Stomach (tissue), 19 donors: ENCODE measurements around the gene PCDHB5. TPM values are rescaled to one million over a fixed set of nuclear protein-coding genes. Genes with fewer than 3 reads are reported as not detected.
A peak's percentile ranks its signal among the peaks of the same experiment; 100 is the strongest.
"Not testable (repeated sequence)": the region's sequence is repeated elsewhere in the genome, so short reads cannot be mapped to it uniquely, and the experiment has no call there.

Experiments
- DNase-seq, 2 donors: peaks; one replicate each; pipeline versions ENCODE4 v3.0.0 to v3.0.0-alpha.2; 2013 to 2019
- H3K27ac ChIP-seq, 5 donors: fragments of 200-600 bp in 4 of 5; sonication (generic) in 4 of 5; one replicate each; pipeline ENCODE4 v1.5.1; 2013 to 2019; ENCODE audit warnings: mild to moderate bottlenecking in 1 of 5, moderate library complexity in 1 of 5
- H3K27me3 ChIP-seq, 3 donors: fragments of 200-600 bp; sonication (generic); one replicate each; pipeline ENCODE4 v1.5.1; 2017 to 2019; ENCODE audit warnings: mixed run types in 1 of 3
- H3K36me3 ChIP-seq, 4 donors: fragments of 200-600 bp; sonication (generic); 1 replicate in 3 of 4; 2 replicates in 1 of 4; pipeline ENCODE4 v1.5.1; 2016 to 2019
- H3K4me1 ChIP-seq, 4 donors: fragments of 200-600 bp; sonication (generic); one replicate each; pipeline ENCODE4 v1.5.1; 2016 to 2019
- H3K4me3 ChIP-seq, 4 donors: fragments of 200-600 bp; sonication (generic) in 3 of 4; one replicate each; pipeline ENCODE4 v1.5.1; 2016 to 2019; ENCODE audit warnings: mild to moderate bottlenecking in 1 of 4
- H3K9me3 ChIP-seq, 4 donors: fragments of 200-600 bp; sonication (generic); one replicate each; pipeline ENCODE4 v1.5.1; 2016 to 2019
- CTCF ChIP-seq, 7 experiments: fragments of 450-650 bp in 4 of 7; fragments of 200-600 bp in 3 of 7; sonication (generic) in 3 of 7; IDR thresholded peaks; one replicate each; pipeline ENCODE4 v1.5.1; 2016 to 2019; ENCODE audit warnings: antibody characterized with exemption in 7 of 7, control low read depth in 2 of 7, mild to moderate bottlenecking in 1 of 7
- EP300 ChIP-seq: sonication (generic); formaldehyde crosslinking; IDR thresholded peaks from one replicate; pipeline ENCODE4 v1.6.1; 2017; ENCODE audit warnings: antibody characterized with exemption
- POLR2A ChIP-seq, 4 donors: fragments of 450-650 bp; IDR thresholded peaks; one replicate each; pipeline ENCODE4 v1.6.1; 2016; ENCODE audit warnings: antibody characterized with exemption in 4 of 4, control low read depth in 2 of 4, mild to moderate bottlenecking in 1 of 4, moderate library complexity in 1 of 4
- POLR2AphosphoS5 ChIP-seq, 3 donors: sonication (generic); formaldehyde crosslinking; IDR thresholded peaks; one replicate each; pipeline ENCODE4 v1.6.1; 2016; ENCODE audit warnings: antibody characterized with exemption in 3 of 3
- WGBS, 5 donors: extraction: QIAGEN DNeasy Blood & Tissue Kit in 3 of 5; methylation state at CpG; one replicate each; pipeline versions ENCODE4 v1.1.5 to v1.1.7; 2013 to 2018; 5-methylcytosine and 5-hydroxymethylcytosine counted together
- intact Hi-C: fragments of 100-400 bp; cut with DNase I; formaldehyde crosslinking; loops from one replicate; pipeline ENCODE4 v1.15.1; 2023; ENCODE audit warnings: low total_unique reads
- long read RNA-seq, 10 donors: transcript quantifications; one replicate each; lab custom pipeline, GENCODE V29; 2026
- polyA plus RNA-seq, 3 donors: library from polyadenylated mRNA; stranded (reverse); fragments of 200-250 nt; gene quantifications; one replicate each; pipeline ENCODE4 v1.2.3, GENCODE V29; 2013
- total RNA-seq, 5 donors: library from RNA; depleted of rRNA; stranded (reverse); fragments of >200 nt; gene quantifications; one replicate each; pipeline versions ENCODE4 v1.1.0 to v1.2.3, GENCODE V29; 2014 to 2016
- donor health status: healthy with polysubstance abuse.
- donor health status: Bipolar disorder and iron deficiency.
- donor health status: healthy.

The PCDHB5 gene
- total RNA-seq, result 1 to 10 TPM in 3 of 5 donors, under 1 TPM in 2; 0.14 to 4.7 (median 1.8) TPM
- under 1 TPM in 2 of 3 donors, not detected in 1; 0.31 to 0.78 TPM for polyA plus RNA-seq
- long read RNA-seq, donor 1, partial matches to known transcripts, result 0 of 4 reads
- long read RNA-seq, donor 1, other reads (novel, unspliced or antisense), result 0 of 4 reads
- long read RNA-seq, donor 2, transcript PCDHB5-201 (1 exons, 3,408 nt), result major isoform, 5 of 5 reads
- long read RNA-seq, donor 2, partial matches to known transcripts, result 0 of 5 reads
- long read RNA-seq, donor 2, other reads (novel, unspliced or antisense), result 0 of 5 reads
- long read RNA-seq, donor 3, partial matches to known transcripts, result 0 of 2 reads
- long read RNA-seq, donor 3, other reads (novel, unspliced or antisense), result 0 of 2 reads
- long read RNA-seq, donor 4, result 0 reads
- long read RNA-seq, donor 5, transcript PCDHB5-201 (1 exons, 3,408 nt), result major isoform, 8 of 8 reads
- long read RNA-seq, donor 5, partial matches to known transcripts, result 0 of 8 reads
- long read RNA-seq, donor 5, other reads (novel, unspliced or antisense), result 0 of 8 reads
- long read RNA-seq, donor 6, transcript PCDHB5-201 (1 exons, 3,408 nt), result major isoform, 8 of 8 reads
- long read RNA-seq, donor 6, partial matches to known transcripts, result 0 of 8 reads
- long read RNA-seq, donor 6, other reads (novel, unspliced or antisense), result 0 of 8 reads
- long read RNA-seq, donor 7, partial matches to known transcripts, result 0 of 2 reads
- long read RNA-seq, donor 7, other reads (novel, unspliced or antisense), result 0 of 2 reads
- long read RNA-seq, donor 8, partial matches to known transcripts, result 0 of 2 reads
- long read RNA-seq, donor 8, other reads (novel, unspliced or antisense), result 0 of 2 reads
- long read RNA-seq, donor 9, transcript PCDHB5-201 (1 exons, 3,408 nt), result major isoform, 9 of 9 reads
- long read RNA-seq, donor 9, partial matches to known transcripts, result 0 of 9 reads
- long read RNA-seq, donor 9, other reads (novel, unspliced or antisense), result 0 of 9 reads
- long read RNA-seq, donor 10, partial matches to known transcripts, result 0 of 1 reads
- long read RNA-seq, donor 10, other reads (novel, unspliced or antisense), result 0 of 1 reads

- peak within 1 kb of the TSS; percentile 14 to 34 (median 30) for H3K4me3 ChIP-seq
- H3K36me3 ChIP-seq, result no peaks in the 10 kb centered on the region
- peak in 1 of 2 donors; percentile 34 for DNase-seq
- peaks cover 0 to 7% (median 0%) of the 10 kb centered on the region in 3 donors for H3K27me3 ChIP-seq
- peaks cover 0 to 4% (median 0%) of the 10 kb centered on the region in 4 donors for H3K4me1 ChIP-seq
- peak within 1 kb of the TSS in 1 of 5 donors; percentile 40 for H3K27ac ChIP-seq
- intact Hi-C loops, result no loop called here
- no peak for TF ChIP-seq EP300
- TF ChIP-seq CTCF (IDR thresholded peaks at IDR 0.05), result peak in 1 of 7 experiments; percentile 13
- no peak for TF ChIP-seq POLR2AphosphoS5 (IDR thresholded peaks at IDR 0.05)
- TF ChIP-seq POLR2A (IDR thresholded peaks at IDR 0.05), result no peak
- 19 to 26% (median 23%) methylated on average over 22 of the region's 22 CpGs for WGBS, 5 donors
- H3K9me3 ChIP-seq, result peaks cover 10 to 83% (median 57%) of the 10 kb centered on the region in 4 donors
These were observed at the start of gene PCDHB5 for GRCh38 chr5:141135030-141135717. TSS of gene PCDHB5 (plus strand) at chr5:141135206. CDS start at chr5:141135435, 229 bp downstream.

- TF ChIP-seq POLR2AphosphoS5 (IDR thresholded peaks at IDR 0.05) (no peak), EP300 (no peak), CTCF (IDR thresholded peaks at IDR 0.05) (no peak)
- Histone ChIP-seq H3K9me3 (peaks cover 14 to 89% (median 70%) of the 10 kb centered on the region in 4 donors), H3K4me3 (peak within 1 kb of the TSS in 3 of 4 donors; percentile 7 to 19 (median 8)), H3K36me3 (no peaks in the 10 kb centered on the region), H3K4me1 (no peaks in the 10 kb centered on the region), H3K27me3 (peaks cover 0 to 43% (median 7%) of the 10 kb centered on the region in 3 donors), H3K27ac (no peak within 1 kb of the TSS)
- DNase-seq, result peak in 1 of 2 donors; percentile 64
- WGBS, 5 donors, result 14 to 22% (median 15%) methylated on average over 21 to 29 of the region's 29 CpGs
- intact Hi-C loops, result no loop called here
These were observed 40.3 kb upstream of the PCDHB5 start, which contains the start of gene PCDHB2 for GRCh38 chr5:141094481-141095262. TSS of gene PCDHB2 (plus strand) at chr5:141094615. CDS start at chr5:141094791, 176 bp downstream.

DNA sequence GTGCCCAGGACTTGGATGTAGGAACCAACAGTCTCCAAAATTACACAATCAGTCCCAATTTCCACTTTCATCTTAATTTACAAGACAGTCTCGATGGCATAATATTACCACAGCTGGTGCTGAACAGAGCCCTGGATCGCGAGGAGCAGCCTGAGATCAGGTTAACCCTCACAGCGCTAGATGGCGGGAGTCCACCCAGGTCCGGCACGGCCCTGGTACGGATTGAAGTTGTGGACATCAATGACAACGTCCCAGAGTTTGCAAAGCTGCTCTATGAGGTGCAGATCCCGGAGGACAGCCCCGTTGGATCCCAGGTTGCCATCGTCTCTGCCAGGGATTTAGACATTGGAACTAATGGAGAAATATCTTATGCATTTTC lies 39.8 kb upstream of the PCDHB5 start:
- no peaks in the 10 kb centered on the region for H3K36me3 ChIP-seq
- WGBS, 5 donors, result 37 to 46% (median 42%) methylated on average over 12 of the region's 12 CpGs
- no peak overlapping the region for H3K27ac ChIP-seq
- H3K4me3 ChIP-seq, result peak overlapping the region in 2 of 4 donors; percentile 7 to 19
- intact Hi-C loops, result no loop called here
- no peaks in the 10 kb centered on the region for H3K4me1 ChIP-seq
- DNase-seq, result no peak
- TF ChIP-seq POLR2A (IDR thresholded peaks at IDR 0.05) (no peak), CTCF (IDR thresholded peaks at IDR 0.05) (no peak), EP300 (no peak), POLR2AphosphoS5 (IDR thresholded peaks at IDR 0.05) (no peak)
- peaks cover 17 to 89% (median 69%) of the 10 kb centered on the region in 4 donors for H3K9me3 ChIP-seq
- H3K27me3 ChIP-seq, result peaks cover 0 to 44% (median 7%) of the 10 kb centered on the region in 3 donors

DNA sequence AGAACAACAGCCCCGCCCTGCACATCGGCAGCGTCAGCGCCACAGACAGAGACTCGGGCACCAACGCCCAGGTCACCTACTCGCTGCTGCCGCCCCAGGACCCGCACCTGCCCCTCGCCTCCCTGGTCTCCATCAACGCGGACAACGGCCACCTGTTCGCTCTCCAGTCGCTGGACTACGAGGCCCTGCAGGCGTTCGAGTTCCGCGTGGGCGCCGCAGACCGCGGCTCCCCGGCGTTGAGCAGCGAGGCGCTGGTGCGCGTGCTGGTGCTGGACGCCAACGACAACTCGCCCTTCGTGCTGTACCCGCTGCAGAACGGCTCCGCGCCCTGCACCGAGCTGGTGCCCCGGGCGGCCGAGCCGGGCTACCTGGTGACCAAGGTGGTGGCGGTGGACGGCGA lies 38.8 kb upstream of the PCDHB5 start:
- H3K4me1 ChIP-seq, H3K27ac ChIP-seq, H3K4me3 ChIP-seq, DNase-seq, intact Hi-C loops, H3K36me3 ChIP-seq: not testable (repeated sequence)
- peaks cover 0 to 53% (median 7%) of the 10 kb centered on the region in 3 donors for H3K27me3 ChIP-seq
- WGBS, 5 donors, result 36 to 59% (median 44%) methylated on average over 11 to 30 of the region's 46 CpGs
- peaks cover 23 to 91% (median 74%) of the 10 kb centered on the region in 4 donors for H3K9me3 ChIP-seq

DNA sequence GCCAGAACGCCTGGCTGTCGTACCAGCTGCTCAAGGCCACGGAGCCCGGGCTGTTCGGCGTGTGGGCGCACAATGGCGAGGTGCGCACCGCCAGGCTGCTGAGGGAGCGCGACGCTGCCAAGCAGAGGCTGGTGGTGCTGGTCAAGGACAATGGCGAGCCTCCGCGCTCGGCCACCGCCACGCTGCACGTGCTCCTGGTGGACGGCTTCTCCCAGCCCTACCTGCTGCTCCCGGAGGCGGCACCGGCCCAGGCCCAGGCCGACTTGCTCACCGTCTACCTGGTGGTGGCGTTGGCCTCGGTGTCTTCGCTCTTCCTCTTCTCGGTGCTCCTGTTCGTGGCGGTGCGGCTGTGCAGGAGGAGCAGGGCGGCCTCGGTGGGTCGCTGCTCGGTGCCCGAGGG lies 38.4 kb upstream of the PCDHB5 start:
- intact Hi-C loops, DNase-seq, H3K27ac ChIP-seq, H3K4me3 ChIP-seq, H3K4me1 ChIP-seq, H3K36me3 ChIP-seq: not testable (repeated sequence)
- WGBS, 5 donors, result 28 to 72% (median 32%) methylated on average over 5 to 32 of the region's 38 CpGs
- Histone ChIP-seq H3K27me3 (peaks cover 0 to 53% (median 7%) of the 10 kb centered on the region in 3 donors), H3K9me3 (peaks cover 23 to 92% (median 76%) of the 10 kb centered on the region in 4 donors)
